Mesenchymal stem cell (in vitro differentiated cells and primary cell): ENCODE results near the gene ADCY5.

Experiments
- DNase-seq: peaks from one replicate; pipeline ENCODE4 v3.0.0-alpha.2; 2013
- H2AFZ ChIP-seq: one replicate; pipeline ENCODE4 v1.6.1; 2013; ENCODE audit warnings: low read depth, mild to moderate bottlenecking, control low read depth, inconsistent platforms, low read length, moderate library complexity
- H2AK5ac ChIP-seq: 2 replicates; pipeline ENCODE4 v1.6.1; 2013; ENCODE audit warnings: low read length, moderate library complexity, mild to moderate bottlenecking, inconsistent platforms; ENCODE audit not compliant: severe bottlenecking
- H2BK120ac ChIP-seq: one replicate; pipeline ENCODE4 v1.6.1; 2013; ENCODE audit warnings: low read depth, mild to moderate bottlenecking, inconsistent platforms, low read length, moderate library complexity
- H2BK12ac ChIP-seq, 2 experiments: one replicate each; pipeline ENCODE4 v1.6.1; 2013; ENCODE audit warnings: inconsistent platforms in 2 of 2, low read length in 2 of 2, mild to moderate bottlenecking in 2 of 2, moderate library complexity in 2 of 2, control low read depth in 1 of 2
- H2BK15ac ChIP-seq: one replicate; pipeline ENCODE4 v1.6.1; 2013; ENCODE audit warnings: mild to moderate bottlenecking, low read depth, inconsistent platforms; ENCODE audit not compliant: poor library complexity, severe bottlenecking
- H2BK5ac ChIP-seq: 2 replicates; pipeline ENCODE4 v1.6.1; 2013; ENCODE audit warnings: low read depth, mild to moderate bottlenecking, low read length, control low read depth, inconsistent platforms; ENCODE audit not compliant: poor library complexity, severe bottlenecking
- H3K14ac ChIP-seq, 2 experiments: one replicate each; pipeline ENCODE4 v1.6.1; 2013; ENCODE audit warnings: inconsistent platforms in 2 of 2, low read length in 2 of 2, control low read depth in 1 of 2, mild to moderate bottlenecking in 1 of 2, moderate library complexity in 1 of 2
- H3K18ac ChIP-seq, 2 experiments: one replicate each; pipeline ENCODE4 v1.6.1; 2013; ENCODE audit warnings: inconsistent platforms in 2 of 2, low read length in 2 of 2, control low read depth in 1 of 2, low read depth in 1 of 2, mild to moderate bottlenecking in 1 of 2
- H3K23ac ChIP-seq, 2 experiments: one replicate each; pipeline ENCODE4 v1.6.1; 2013; ENCODE audit warnings: inconsistent platforms in 2 of 2, low read length in 2 of 2, mild to moderate bottlenecking in 2 of 2, moderate library complexity in 2 of 2, control low read depth in 1 of 2
- H3K27ac ChIP-seq: 2 replicates; pipeline ENCODE4 v1.5.1; 2013; ENCODE audit warnings: mild to moderate bottlenecking, moderate library complexity, low read length, control low read depth, inconsistent platforms; ENCODE audit not compliant: poor library complexity, severe bottlenecking
- H3K27me3 ChIP-seq, 2 experiments: 2 replicates each; pipeline versions ENCODE4 v1.6.1 to v1.7.0; 2013; ENCODE audit warnings: low read length in 2 of 2, mild to moderate bottlenecking in 2 of 2, moderate library complexity in 2 of 2, control low read depth in 1 of 2, inconsistent platforms in 1 of 2; ENCODE audit not compliant: control insufficient read depth in 1 of 2, insufficient read depth in 1 of 2
- H3K36me3 ChIP-seq, 2 experiments: 2 replicates each; pipeline versions ENCODE4 v1.6.1 to v1.7.0; 2013; ENCODE audit warnings: low read length in 2 of 2, control low read depth in 1 of 2, inconsistent platforms in 1 of 2, low read depth in 1 of 2, mild to moderate bottlenecking in 1 of 2; ENCODE audit not compliant: insufficient read depth in 2 of 2, control insufficient read depth in 1 of 2
- H3K4ac ChIP-seq, 2 experiments: one replicate each; pipeline ENCODE4 v1.6.1; 2013; ENCODE audit warnings: inconsistent platforms in 2 of 2, low read length in 2 of 2, mild to moderate bottlenecking in 2 of 2, moderate library complexity in 2 of 2, control low read depth in 1 of 2, low read depth in 1 of 2
- H3K4me1 ChIP-seq: 2 replicates; pipeline ENCODE4 v1.6.1; 2013; ENCODE audit warnings: low read depth, low read length, control low read depth; ENCODE audit not compliant: control insufficient read depth, insufficient read depth
- H3K4me2 ChIP-seq: 2 replicates; pipeline ENCODE4 v1.6.1; 2013; ENCODE audit warnings: low read length, mild to moderate bottlenecking, inconsistent platforms; ENCODE audit not compliant: poor library complexity, severe bottlenecking
- H3K4me3 ChIP-seq, 2 experiments: 2 replicates each; pipeline versions ENCODE4 v1.5.1 to v1.7.0; 2013; ENCODE audit warnings: low read length in 2 of 2, mild to moderate bottlenecking in 2 of 2, control low read depth in 1 of 2, low read depth in 1 of 2; ENCODE audit not compliant: insufficient read depth in 1 of 2
- H3K79me1 ChIP-seq: replicated peaks from 2 replicates; pipeline ENCODE4 v1.6.1; 2013; ENCODE audit warnings: mild to moderate bottlenecking, control low read depth, low read length, inconsistent platforms; ENCODE audit not compliant: poor library complexity, severe bottlenecking
- H3K9ac ChIP-seq: 2 replicates; pipeline ENCODE4 v1.7.0; 2013; ENCODE audit warnings: mild to moderate bottlenecking, low read length, moderate library complexity
- H3K9me3 ChIP-seq: 2 replicates; pipeline ENCODE4 v1.7.0; 2013; ENCODE audit warnings: mild to moderate bottlenecking, low read length; ENCODE audit not compliant: control insufficient read depth
- H4K8ac ChIP-seq: one replicate; pipeline ENCODE4 v1.6.1; 2013; ENCODE audit warnings: inconsistent platforms, mild to moderate bottlenecking, low read length, moderate library complexity
- H4K91ac ChIP-seq: one replicate; pipeline ENCODE4 v1.6.1; 2013; ENCODE audit warnings: mild to moderate bottlenecking, low read length, inconsistent platforms
- WGBS: methylation state at CpG from one replicate; pipeline ENCODE4 v1.1.7; 2013; ENCODE audit warnings: mixed read lengths; 5-methylcytosine and 5-hydroxymethylcytosine counted together

The ADCY5 gene

DNA sequence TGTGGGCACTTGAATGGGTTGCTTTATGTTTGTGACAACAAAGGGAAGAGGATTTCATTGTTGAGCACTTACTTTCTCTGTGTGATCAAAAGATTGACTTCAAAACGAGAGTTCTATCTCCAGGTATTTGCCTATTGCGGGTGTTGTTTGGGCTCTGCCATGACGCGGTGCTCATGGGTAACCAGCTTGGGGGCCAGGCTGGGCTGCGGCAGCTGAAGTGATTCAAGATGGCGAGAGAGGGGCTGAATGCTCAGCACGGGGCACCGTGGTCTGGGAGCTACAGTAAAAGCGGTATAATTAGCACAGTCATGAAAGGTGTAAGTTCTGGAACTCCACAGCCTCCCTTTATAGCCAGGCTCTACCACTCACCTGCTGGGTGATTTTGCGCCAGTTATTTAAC is 31.0 kb upstream of the ADCY5 start:
- no peak overlapping the region for H3K27ac ChIP-seq
- no peak overlapping the region for H3K23ac ChIP-seq
- H2BK120ac ChIP-seq = no peak overlapping the region
- no peak overlapping the region for H4K8ac ChIP-seq
- no peak overlapping the region for H2BK15ac ChIP-seq
- H3K9ac ChIP-seq = no peak overlapping the region
- no peak overlapping the region for H4K91ac ChIP-seq
- H3K36me3 ChIP-seq = peaks cover 0 to 3% of the 10 kb centered on the region in 2 experiments
- no peak overlapping the region for H2AFZ ChIP-seq
- H3K27me3 ChIP-seq = peaks cover 73 to 77% of the 10 kb centered on the region in 2 experiments
- no peak overlapping the region for H3K4me3 ChIP-seq
- no peak overlapping the region for H3K4ac ChIP-seq
- no peak overlapping the region for H3K18ac ChIP-seq
- H3K9me3 ChIP-seq = no peaks in the 10 kb centered on the region
- H2BK5ac ChIP-seq = no peak overlapping the region
- peaks cover 2% of the 10 kb centered on the region for H3K4me1 ChIP-seq
- H2BK12ac ChIP-seq = no peak overlapping the region
- no peak overlapping the region for H3K4me2 ChIP-seq
- H2AK5ac ChIP-seq = no peak overlapping the region
- no peak for DNase-seq
- WGBS = 97% methylated on average over 9 of the region's 10 CpGs
- H3K79me1 ChIP-seq = no peaks in the 10 kb centered on the region
- H3K14ac ChIP-seq = no peak overlapping the region

DNA sequence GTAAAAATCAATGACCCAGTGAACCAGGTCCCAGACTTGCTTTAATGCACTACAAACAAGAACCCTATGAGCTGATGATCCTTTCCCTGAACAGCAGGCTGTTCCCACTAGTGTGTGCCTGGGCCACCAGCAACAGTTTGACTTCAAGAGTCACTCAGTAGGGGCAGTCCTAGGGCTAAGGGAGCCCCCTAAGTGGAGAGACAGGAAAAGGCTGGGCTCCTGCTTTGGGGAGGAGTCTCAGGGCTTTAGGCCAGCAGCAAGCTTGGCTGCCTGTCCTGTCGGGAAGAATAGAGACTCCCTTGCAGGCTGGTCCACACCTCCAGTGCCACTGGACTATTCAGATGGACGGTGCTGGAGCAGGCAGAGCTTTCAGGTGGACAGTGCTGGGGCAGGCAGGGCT is 29.4 kb upstream of the ADCY5 start:
- Histone ChIP-seq H3K23ac (no peak overlapping the region), H3K27ac (no peak overlapping the region), H3K18ac (no peak overlapping the region), H2BK15ac (no peak overlapping the region), H2BK5ac (no peak overlapping the region), H2BK120ac (no peak overlapping the region), H3K79me1 (no peaks in the 10 kb centered on the region), H2BK12ac (no peak overlapping the region), H3K9ac (no peak overlapping the region), H3K4me3 (no peak overlapping the region), H3K9me3 (no peaks in the 10 kb centered on the region), H2AFZ (no peak overlapping the region), H3K4me1 (peaks cover 2% of the 10 kb centered on the region), H2AK5ac (no peak overlapping the region), H3K4ac (no peak overlapping the region), H3K4me2 (no peak overlapping the region), H3K27me3 (peaks cover 82 to 86% of the 10 kb centered on the region in 2 experiments), H3K36me3 (peaks cover 0 to 3% of the 10 kb centered on the region in 2 experiments), H3K14ac (no peak overlapping the region), H4K91ac (no peak overlapping the region), H4K8ac (no peak overlapping the region)
- 37% methylated on average over 2 of the region's 2 CpGs for WGBS
- DNase-seq = no peak

DNA sequence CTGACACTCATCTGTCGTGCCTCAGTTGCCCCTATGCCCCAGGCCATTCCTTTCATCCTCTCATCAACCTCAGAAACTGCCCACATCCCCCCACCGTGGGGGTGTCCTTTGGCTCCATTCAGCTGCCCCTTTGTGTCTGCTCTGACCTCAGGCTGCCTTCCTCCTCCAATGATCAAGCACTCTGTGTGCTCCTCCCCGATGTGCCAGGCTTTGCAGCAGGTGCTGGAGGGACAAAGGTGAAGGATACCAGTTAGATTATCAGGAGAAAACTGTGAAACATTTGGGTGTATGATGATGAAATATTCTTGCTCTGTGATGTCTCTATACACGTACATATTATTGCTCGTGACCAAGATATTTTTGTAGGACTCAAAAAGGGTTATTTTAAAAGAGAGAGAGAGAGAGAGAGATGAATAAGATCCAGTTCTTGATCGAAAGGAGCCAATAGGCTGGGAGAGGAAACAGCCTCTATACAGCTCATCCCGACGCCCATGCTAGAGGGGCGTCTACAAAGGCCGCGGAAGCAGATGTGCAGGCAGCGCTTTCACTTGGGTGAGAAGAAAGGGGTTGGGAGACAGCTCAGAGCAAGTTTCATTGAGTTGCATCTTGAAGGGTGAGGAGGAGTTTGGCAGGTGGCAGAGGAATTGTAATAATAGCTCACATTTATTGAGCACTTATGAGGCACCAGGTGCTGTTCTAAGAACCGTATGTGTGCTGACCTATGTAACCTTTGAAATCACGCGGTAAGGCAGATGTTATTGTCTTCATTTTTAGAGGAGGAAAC is 28.3 kb upstream of the ADCY5 start:
- Histone ChIP-seq H3K23ac (no peak overlapping the region), H3K79me1 (no peaks in the 10 kb centered on the region), H4K8ac (no peak overlapping the region), H3K14ac (peak overlapping the region in 1 of 2 experiments; percentile 48), H3K4ac (no peak overlapping the region), H3K18ac (no peak overlapping the region), H3K9me3 (no peaks in the 10 kb centered on the region), H3K9ac (no peak overlapping the region), H3K36me3 (peaks cover 0 to 3% of the 10 kb centered on the region in 2 experiments), H4K91ac (no peak overlapping the region), H2BK12ac (no peak overlapping the region), H2BK5ac (no peak overlapping the region), H2AK5ac (no peak overlapping the region), H3K27ac (no peak overlapping the region), H3K4me2 (no peak overlapping the region), H2BK15ac (no peak overlapping the region), H3K4me1 (no peaks in the 10 kb centered on the region), H3K27me3 (peaks cover 75% of the 10 kb centered on the region in 2 experiments), H2AFZ (no peak overlapping the region), H3K4me3 (no peak overlapping the region), H2BK120ac (no peak overlapping the region)
- 86% methylated on average over 15 of the region's 15 CpGs for WGBS
- DNase-seq = no peak

DNA sequence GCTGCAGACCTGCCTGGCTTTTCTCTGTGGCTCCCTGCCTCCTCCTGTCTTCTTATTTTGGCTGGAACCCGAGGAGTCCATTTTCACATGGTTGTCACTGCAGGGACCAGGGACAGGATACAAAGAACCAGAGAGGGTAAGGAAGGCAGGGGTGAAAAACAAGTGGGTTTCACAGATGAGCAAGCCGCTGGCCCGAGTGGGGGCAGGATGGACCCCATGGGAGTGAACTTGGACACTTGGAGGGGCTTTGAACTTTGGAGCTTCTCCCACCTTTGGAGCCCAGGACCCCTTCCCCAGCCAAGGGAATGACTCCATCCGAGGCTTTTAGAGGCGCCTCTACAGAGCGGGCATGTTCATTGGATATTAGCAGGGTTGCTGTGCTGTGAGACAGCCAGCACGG is 26.9 kb upstream of the ADCY5 start:
- WGBS = 68% methylated on average over 3 of the region's 7 CpGs
- no peak overlapping the region for H2AFZ ChIP-seq

More for the DNA sequence above, 26.9 kb upstream of the ADCY5 start:
- peaks cover 0 to 3% of the 10 kb centered on the region in 2 experiments for H3K36me3 ChIP-seq
- no peak overlapping the region for H3K23ac ChIP-seq
- H2BK12ac ChIP-seq = no peak overlapping the region
- H3K9ac ChIP-seq = no peak overlapping the region
- no peak overlapping the region for H3K27ac ChIP-seq
- no peak overlapping the region for H2BK15ac ChIP-seq
- no peak for DNase-seq
- H3K18ac ChIP-seq = no peak overlapping the region
- H2BK5ac ChIP-seq = no peak overlapping the region
- no peak overlapping the region for H2AK5ac ChIP-seq
- H3K4me2 ChIP-seq = no peak overlapping the region
- peaks cover 72 to 76% of the 10 kb centered on the region in 2 experiments for H3K27me3 ChIP-seq
- no peak overlapping the region for H2BK120ac ChIP-seq
- no peak overlapping the region for H4K91ac ChIP-seq
- no peak overlapping the region for H3K14ac ChIP-seq
- H3K4ac ChIP-seq = no peak overlapping the region
- H3K9me3 ChIP-seq = no peaks in the 10 kb centered on the region
- H4K8ac ChIP-seq = no peak overlapping the region
- H3K4me3 ChIP-seq = no peak overlapping the region
- H3K79me1 ChIP-seq = no peaks in the 10 kb centered on the region
- no peaks in the 10 kb centered on the region for H3K4me1 ChIP-seq
